ENCODE measurements around the gene AKAP6. TPM values are rescaled to one million over a fixed set of nuclear protein-coding genes. Genes with fewer than 3 reads are reported as not detected.
"Not testable (repeated sequence)": the region's sequence is repeated elsewhere in the genome, so short reads cannot be mapped to it uniquely, and the experiment has no call there.

AKAP6 gene
- total RNA-seq, 4 donors from 2014 or later = 4.1 to 34.4 (median 15.3) TPM

DNA sequence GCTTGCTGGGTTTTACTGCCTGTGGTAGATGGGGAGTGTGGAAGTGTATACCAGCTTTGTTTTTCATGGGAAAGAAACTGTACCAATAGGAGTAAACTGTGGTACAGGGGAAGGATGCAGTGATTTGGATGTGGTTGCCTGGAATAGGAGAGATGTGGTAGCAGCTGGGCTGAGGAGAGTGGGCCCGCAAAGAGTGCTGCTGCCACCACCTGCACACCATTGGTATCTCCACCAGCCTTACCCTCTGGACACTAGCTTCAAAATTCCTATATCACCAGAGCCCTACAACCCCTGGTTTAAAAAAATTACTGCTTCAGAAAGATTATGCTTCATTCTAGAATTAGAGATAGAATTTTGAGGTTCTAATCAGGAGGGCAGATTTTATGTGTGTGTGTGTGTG is 53.6 kb downstream of the AKAP6 start:
- DNase-seq = no peak
- H3K27me3 ChIP-seq = no peaks in the 10 kb centered on the region
- no peak overlapping the region for H3K27ac ChIP-seq
- TF ChIP-seq, protein P1, sequence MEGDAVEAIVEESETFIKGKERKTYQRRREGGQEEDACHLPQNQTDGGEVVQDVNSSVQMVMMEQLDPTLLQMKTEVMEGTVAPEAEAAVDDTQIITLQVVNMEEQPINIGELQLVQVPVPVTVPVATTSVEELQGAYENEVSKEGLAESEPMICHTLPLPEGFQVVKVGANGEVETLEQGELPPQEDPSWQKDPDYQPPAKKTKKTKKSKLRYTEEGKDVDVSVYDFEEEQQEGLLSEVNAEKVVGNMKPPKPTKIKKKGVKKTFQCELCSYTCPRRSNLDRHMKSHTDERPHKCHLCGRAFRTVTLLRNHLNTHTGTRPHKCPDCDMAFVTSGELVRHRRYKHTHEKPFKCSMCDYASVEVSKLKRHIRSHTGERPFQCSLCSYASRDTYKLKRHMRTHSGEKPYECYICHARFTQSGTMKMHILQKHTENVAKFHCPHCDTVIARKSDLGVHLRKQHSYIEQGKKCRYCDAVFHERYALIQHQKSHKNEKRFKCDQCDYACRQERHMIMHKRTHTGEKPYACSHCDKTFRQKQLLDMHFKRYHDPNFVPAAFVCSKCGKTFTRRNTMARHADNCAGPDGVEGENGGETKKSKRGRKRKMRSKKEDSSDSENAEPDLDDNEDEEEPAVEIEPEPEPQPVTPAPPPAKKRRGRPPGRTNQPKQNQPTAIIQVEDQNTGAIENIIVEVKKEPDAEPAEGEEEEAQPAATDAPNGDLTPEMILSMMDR (IDR thresholded peaks at IDR 0.05) = no peak
- TF ChIP-seq POLR2A (IDR thresholded peaks at IDR 0.05) = no peak
- no peaks in the 10 kb centered on the region for H3K9me3 ChIP-seq
- intact Hi-C loops (cut with DNase I; ENCODE audit: low total_unique reads) = no loop called here
- H3K4me1 ChIP-seq = no peaks in the 10 kb centered on the region
- no peaks in the 10 kb centered on the region for H3K36me3 ChIP-seq
- H3K4me3 ChIP-seq = no peak overlapping the region

DNA sequence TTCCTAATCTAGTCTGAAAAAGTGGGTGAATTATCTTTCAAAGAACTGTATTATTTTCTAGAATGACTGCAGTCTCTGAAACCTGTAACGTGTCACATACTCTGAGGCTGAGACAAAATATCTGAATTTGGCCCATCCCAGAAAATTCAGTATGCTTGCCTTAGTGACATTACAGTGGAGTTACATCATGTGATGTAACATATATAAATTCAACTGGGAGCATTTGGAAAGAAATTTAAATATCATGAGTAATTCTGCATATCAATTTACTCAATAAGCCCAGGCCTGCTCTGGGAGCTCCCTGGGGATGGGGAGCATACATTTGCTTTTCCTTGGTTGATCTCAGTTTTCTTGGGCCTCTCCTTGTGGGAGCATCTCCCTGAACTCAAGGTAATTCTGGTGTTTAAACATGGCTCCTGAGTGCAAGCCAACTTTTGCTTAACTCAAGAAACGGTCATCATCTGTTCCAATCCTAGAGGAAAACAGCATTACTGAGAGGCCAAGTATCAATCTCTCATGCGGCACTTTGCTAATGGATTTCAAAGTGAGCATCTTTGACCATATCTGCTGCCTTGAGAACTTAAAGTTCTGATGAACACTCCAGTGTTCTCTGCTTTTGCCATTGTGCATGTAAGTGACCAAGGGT is 54.4 kb downstream of the AKAP6 start:
- no peak for DNase-seq
- no peaks in the 10 kb centered on the region for H3K36me3 ChIP-seq
- no peak overlapping the region for H3K27ac ChIP-seq
- TF ChIP-seq, protein P1 (IDR thresholded peaks at IDR 0.05) = no peak
- TF ChIP-seq POLR2A (IDR thresholded peaks at IDR 0.05) = no peak
- no peaks in the 10 kb centered on the region for H3K27me3 ChIP-seq
- H3K4me1 ChIP-seq = no peaks in the 10 kb centered on the region
- H3K9me3 ChIP-seq = no peaks in the 10 kb centered on the region
- no peak overlapping the region for H3K4me3 ChIP-seq
- intact Hi-C loops (cut with DNase I; ENCODE audit: low total_unique reads) = no loop called here

DNA sequence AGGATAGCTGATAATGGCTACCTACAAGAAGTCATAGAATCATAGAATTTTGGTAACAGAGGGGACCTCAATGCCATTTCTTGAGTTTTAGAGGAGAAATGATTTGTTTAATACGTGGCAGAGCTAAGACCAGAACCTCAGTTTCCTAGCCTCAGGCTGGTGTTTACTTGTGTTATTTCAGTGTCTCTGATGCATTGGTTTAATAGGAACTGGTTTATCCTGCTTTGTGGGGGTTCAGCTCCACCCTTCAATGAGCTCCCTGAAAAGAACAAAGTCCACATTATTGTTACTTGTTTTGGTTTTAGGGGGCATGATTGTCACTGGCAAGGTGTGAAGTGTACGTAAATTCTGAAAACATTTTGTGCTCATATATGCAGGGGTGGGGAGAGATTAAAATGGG is 55.4 kb downstream of the AKAP6 start:
- H3K36me3 ChIP-seq = no peaks in the 10 kb centered on the region
- no peak for DNase-seq
- intact Hi-C loops (cut with DNase I; ENCODE audit: low total_unique reads) = no loop called here
- H3K27ac ChIP-seq = no peak overlapping the region
- H3K9me3 ChIP-seq = no peaks in the 10 kb centered on the region
- TF ChIP-seq, protein P1 (IDR thresholded peaks at IDR 0.05) = no peak
- no peak for TF ChIP-seq POLR2A (IDR thresholded peaks at IDR 0.05)
- no peak overlapping the region for H3K4me3 ChIP-seq
- no peaks in the 10 kb centered on the region for H3K27me3 ChIP-seq
- H3K4me1 ChIP-seq = no peaks in the 10 kb centered on the region

GRCh38 chr14:32387295-32387694 is 58.2 kb downstream of the AKAP6 start:
- H3K27ac ChIP-seq; H3K36me3 ChIP-seq; H3K4me1 ChIP-seq; DNase-seq; H3K27me3 ChIP-seq; H3K4me3 ChIP-seq; intact Hi-C loops (cut with DNase I; ENCODE audit: low total_unique reads); H3K9me3 ChIP-seq: not testable (repeated sequence)

DNA sequence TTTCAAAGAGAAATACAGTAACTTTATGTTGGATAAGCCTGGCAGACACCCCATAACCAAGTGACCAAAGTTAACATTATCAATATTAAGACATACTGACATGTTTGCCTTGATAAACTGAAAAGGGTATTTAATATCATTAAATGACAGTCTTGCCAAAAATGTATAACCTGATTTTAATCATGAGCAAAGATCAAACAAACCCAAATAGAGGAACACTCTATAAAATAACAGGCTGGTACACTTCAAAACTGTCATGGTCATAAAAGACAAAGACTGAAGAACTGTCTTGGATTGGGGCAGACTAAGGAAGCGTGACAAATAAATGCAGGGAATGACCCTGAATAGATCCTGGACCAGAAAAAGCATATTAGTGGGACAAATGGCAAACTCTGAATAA is 64.0 kb downstream of the AKAP6 start:
- H3K27ac ChIP-seq = no peak overlapping the region
- no peaks in the 10 kb centered on the region for H3K27me3 ChIP-seq
- intact Hi-C loops (cut with DNase I; ENCODE audit: low total_unique reads) = no loop called here
- DNase-seq = no peak
- H3K36me3 ChIP-seq = no peaks in the 10 kb centered on the region
- H3K4me1 ChIP-seq = no peaks in the 10 kb centered on the region
- H3K9me3 ChIP-seq = no peaks in the 10 kb centered on the region
- TF ChIP-seq, protein P1 (IDR thresholded peaks at IDR 0.05) = no peak
- no peak for TF ChIP-seq POLR2A (IDR thresholded peaks at IDR 0.05)
- H3K4me3 ChIP-seq = no peak overlapping the region

- Histone ChIP-seq H3K27ac (no peak overlapping the region), H3K36me3 (no peaks in the 10 kb centered on the region), H3K4me1 (peaks cover 0 to 3% of the 10 kb centered on the region in 2 donors), H3K9me3 (no peaks in the 10 kb centered on the region), H3K27me3 (no peaks in the 10 kb centered on the region), H3K4me3 (no peak overlapping the region)
- TF ChIP-seq, protein P1 (IDR thresholded peaks at IDR 0.05) = no peak
- no peak for TF ChIP-seq POLR2A (IDR thresholded peaks at IDR 0.05)
- intact Hi-C loops (cut with DNase I; ENCODE audit: low total_unique reads) = no loop called here
- DNase-seq = no peak
These were observed 64.9 kb downstream of the AKAP6 start for GRCh38 chr14:32394038-32394437.
